ENCODE measurements around the gene FANCI.

FANCI gene

GRCh38 chr15:89198196-89198595 is 45.6 kb upstream of the FANCI start:
- no peak for TF ChIP-seq TEAD4 (IDR thresholded peaks at IDR 0.05)
- TF ChIP-seq MAX (IDR thresholded peaks at IDR 0.05) = no peak
- TF ChIP-seq TCF12 (IDR thresholded peaks at IDR 0.05; ENCODE audit: low read depth) = no peak
- no peak for TF ChIP-seq EP300 (IDR thresholded peaks at IDR 0.05; ENCODE audit: borderline replicate concordance)
- no peak for TF ChIP-seq RAD21 (IDR thresholded peaks at IDR 0.05; ENCODE audit: low read depth)
- TF ChIP-seq ZBTB7A (IDR thresholded peaks at IDR 0.05; ENCODE audit: low read depth) = no peak
- TF ChIP-seq CREB1 (IDR thresholded peaks at IDR 0.05; ENCODE audit: low read depth) = no peak
- no peak for TF ChIP-seq FOXM1 (IDR thresholded peaks at IDR 0.05; ENCODE audit: borderline replicate concordance, low read depth)
- no peak for TF ChIP-seq NFIC (IDR thresholded peaks at IDR 0.05)
- TF ChIP-seq YY1 (IDR thresholded peaks at IDR 0.05; ENCODE audit: low read depth) = no peak
- TF ChIP-seq TAF1 (IDR thresholded peaks at IDR 0.05; ENCODE audit: low read depth) = no peak
- TF ChIP-seq USF1 (IDR thresholded peaks at IDR 0.05) = no peak
- TF ChIP-seq CEBPB (IDR thresholded peaks at IDR 0.05) = no peak
- TF ChIP-seq, protein P1, sequence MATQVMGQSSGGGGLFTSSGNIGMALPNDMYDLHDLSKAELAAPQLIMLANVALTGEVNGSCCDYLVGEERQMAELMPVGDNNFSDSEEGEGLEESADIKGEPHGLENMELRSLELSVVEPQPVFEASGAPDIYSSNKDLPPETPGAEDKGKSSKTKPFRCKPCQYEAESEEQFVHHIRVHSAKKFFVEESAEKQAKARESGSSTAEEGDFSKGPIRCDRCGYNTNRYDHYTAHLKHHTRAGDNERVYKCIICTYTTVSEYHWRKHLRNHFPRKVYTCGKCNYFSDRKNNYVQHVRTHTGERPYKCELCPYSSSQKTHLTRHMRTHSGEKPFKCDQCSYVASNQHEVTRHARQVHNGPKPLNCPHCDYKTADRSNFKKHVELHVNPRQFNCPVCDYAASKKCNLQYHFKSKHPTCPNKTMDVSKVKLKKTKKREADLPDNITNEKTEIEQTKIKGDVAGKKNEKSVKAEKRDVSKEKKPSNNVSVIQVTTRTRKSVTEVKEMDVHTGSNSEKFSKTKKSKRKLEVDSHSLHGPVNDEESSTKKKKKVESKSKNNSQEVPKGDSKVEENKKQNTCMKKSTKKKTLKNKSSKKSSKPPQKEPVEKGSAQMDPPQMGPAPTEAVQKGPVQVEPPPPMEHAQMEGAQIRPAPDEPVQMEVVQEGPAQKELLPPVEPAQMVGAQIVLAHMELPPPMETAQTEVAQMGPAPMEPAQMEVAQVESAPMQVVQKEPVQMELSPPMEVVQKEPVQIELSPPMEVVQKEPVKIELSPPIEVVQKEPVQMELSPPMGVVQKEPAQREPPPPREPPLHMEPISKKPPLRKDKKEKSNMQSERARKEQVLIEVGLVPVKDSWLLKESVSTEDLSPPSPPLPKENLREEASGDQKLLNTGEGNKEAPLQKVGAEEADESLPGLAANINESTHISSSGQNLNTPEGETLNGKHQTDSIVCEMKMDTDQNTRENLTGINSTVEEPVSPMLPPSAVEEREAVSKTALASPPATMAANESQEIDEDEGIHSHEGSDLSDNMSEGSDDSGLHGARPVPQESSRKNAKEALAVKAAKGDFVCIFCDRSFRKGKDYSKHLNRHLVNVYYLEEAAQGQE (IDR thresholded peaks at IDR 0.05; ENCODE audit: low read depth) = no peak
- TF ChIP-seq EGR1 (IDR thresholded peaks at IDR 0.05) = no peak

DNA sequence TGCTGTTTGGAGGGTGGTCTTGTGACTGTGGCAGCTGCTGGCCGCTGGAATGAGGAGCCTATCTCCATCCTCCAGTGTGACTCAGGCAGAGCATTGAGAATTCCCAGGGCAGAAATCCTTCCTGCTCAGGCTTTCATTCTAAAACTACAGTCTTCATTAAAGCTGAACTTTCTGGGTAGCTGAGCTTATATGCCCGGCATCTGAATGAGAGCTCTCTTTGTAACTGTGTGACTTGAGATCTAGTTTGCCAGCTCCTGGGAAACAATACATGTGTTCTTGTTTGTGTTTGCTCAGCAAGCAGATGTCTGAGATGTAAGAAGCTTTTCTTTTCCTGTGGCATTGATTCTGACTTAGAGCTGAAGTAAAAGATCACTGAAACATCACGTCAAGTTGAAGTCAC is 44.8 kb upstream of the FANCI start:
- TF ChIP-seq FOXM1 (IDR thresholded peaks at IDR 0.05; ENCODE audit: borderline replicate concordance, low read depth) = no peak
- no peak for TF ChIP-seq CEBPB (IDR thresholded peaks at IDR 0.05)
- no peak for TF ChIP-seq CREB1 (IDR thresholded peaks at IDR 0.05; ENCODE audit: low read depth)
- TF ChIP-seq YY1 (IDR thresholded peaks at IDR 0.05; ENCODE audit: low read depth) = no peak
- TF ChIP-seq EGR1 (IDR thresholded peaks at IDR 0.05) = no peak
- no peak for TF ChIP-seq RAD21 (IDR thresholded peaks at IDR 0.05; ENCODE audit: low read depth)
- TF ChIP-seq MAX (IDR thresholded peaks at IDR 0.05) = no peak
- TF ChIP-seq USF1 (IDR thresholded peaks at IDR 0.05) = no peak
- no peak for TF ChIP-seq ZBTB7A (IDR thresholded peaks at IDR 0.05; ENCODE audit: low read depth)
- TF ChIP-seq TEAD4 (IDR thresholded peaks at IDR 0.05) = no peak
- no peak for TF ChIP-seq NFIC (IDR thresholded peaks at IDR 0.05)

DNA sequence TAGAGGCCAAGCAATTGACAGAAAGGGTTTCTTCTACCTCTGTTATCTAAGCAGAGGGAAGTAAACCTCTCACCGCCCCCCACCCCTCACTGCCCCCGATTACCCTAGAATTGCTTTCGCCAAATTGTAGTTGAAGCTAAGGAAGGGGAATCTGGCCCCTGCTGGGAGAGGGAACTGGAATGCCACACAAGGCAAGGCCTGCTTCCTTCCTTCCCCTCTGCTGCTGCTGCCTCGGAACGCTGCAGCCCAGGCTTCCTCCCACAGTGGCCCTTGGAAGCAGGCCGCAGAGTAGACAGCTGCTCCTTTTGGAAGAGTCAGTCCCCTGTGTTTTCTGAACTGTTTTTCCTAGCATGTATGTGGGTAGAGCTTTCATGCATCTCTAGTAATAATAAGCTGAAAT is 44.0 kb upstream of the FANCI start:
- TF ChIP-seq, protein P1 (IDR thresholded peaks at IDR 0.05; ENCODE audit: low read depth) = no peak
- no peak for TF ChIP-seq NFIC (IDR thresholded peaks at IDR 0.05)
- TF ChIP-seq YY1 (IDR thresholded peaks at IDR 0.05; ENCODE audit: low read depth) = no peak
- no peak for TF ChIP-seq TAF1 (IDR thresholded peaks at IDR 0.05; ENCODE audit: low read depth)
- TF ChIP-seq EGR1 (IDR thresholded peaks at IDR 0.05) = no peak
- no peak for TF ChIP-seq USF1 (IDR thresholded peaks at IDR 0.05)
- no peak for TF ChIP-seq EP300 (IDR thresholded peaks at IDR 0.05; ENCODE audit: borderline replicate concordance)
- no peak for TF ChIP-seq CEBPB (IDR thresholded peaks at IDR 0.05)
- no peak for TF ChIP-seq CREB1 (IDR thresholded peaks at IDR 0.05; ENCODE audit: low read depth)

DNA sequence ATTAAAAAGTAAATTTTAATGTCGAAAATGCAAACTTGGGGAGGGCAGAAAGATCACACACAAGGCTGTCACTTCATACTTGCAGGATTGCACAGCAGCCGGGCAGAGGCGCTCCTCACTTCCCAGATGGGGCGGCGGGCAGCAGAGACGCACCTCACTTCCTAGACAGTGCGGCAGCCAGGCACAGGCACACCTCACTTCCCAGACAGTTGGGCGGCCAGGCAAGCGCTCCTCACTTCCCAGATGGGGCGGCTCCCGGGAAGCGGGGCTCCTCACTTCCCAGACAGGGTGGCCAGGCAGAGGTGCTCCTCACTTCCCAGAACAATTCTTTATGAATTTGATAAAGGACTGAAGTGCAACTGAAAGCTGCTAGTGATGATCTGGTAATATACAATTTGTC is 43.6 kb upstream of the FANCI start:
- TF ChIP-seq FOXM1 (IDR thresholded peaks at IDR 0.05; ENCODE audit: borderline replicate concordance, low read depth) (no peak), CEBPB (IDR thresholded peaks at IDR 0.05) (no peak), CREB1 (IDR thresholded peaks at IDR 0.05; ENCODE audit: low read depth) (no peak), YY1 (IDR thresholded peaks at IDR 0.05; ENCODE audit: low read depth) (no peak), EGR1 (IDR thresholded peaks at IDR 0.05) (no peak), MAX (IDR thresholded peaks at IDR 0.05) (no peak), USF1 (IDR thresholded peaks at IDR 0.05) (no peak), ZBTB7A (IDR thresholded peaks at IDR 0.05; ENCODE audit: low read depth) (no peak), TAF1 (IDR thresholded peaks at IDR 0.05; ENCODE audit: low read depth) (no peak), NFIC (IDR thresholded peaks at IDR 0.05) (no peak)

DNA sequence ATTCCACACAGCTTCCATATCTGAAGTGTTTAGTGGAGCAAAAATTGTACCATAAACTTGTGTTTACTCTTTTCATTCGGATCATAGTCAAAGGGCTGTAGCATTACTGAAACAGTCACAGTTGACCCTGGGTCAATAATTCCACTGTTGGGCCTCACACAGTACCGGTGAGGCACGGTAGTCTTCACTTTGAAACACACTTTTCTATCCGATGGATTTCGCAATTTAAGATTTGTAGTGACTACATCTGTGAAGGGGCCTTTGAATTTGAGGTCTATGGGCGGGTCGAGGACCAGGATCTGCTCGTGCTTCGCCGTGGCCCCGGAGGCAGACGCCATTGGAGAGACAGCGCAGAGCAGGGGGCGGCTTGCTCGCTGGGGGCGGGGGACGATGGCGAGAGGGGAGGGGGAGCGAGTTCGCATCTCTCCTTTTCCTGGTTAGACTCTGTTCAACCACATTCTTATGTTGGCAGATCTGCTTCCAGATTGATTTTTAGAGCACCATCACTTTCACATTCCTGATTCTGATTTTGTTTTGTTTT is 42.2 kb upstream of the FANCI start:
- TF ChIP-seq ZBTB7A (IDR thresholded peaks at IDR 0.05; ENCODE audit: low read depth) (no peak), EP300 (IDR thresholded peaks at IDR 0.05; ENCODE audit: borderline replicate concordance) (no peak), TAF1 (IDR thresholded peaks at IDR 0.05; ENCODE audit: low read depth) (no peak), CREB1 (IDR thresholded peaks at IDR 0.05; ENCODE audit: low read depth) (no peak), EGR1 (IDR thresholded peaks at IDR 0.05) (no peak), YY1 (IDR thresholded peaks at IDR 0.05; ENCODE audit: low read depth) (no peak), CEBPB (IDR thresholded peaks at IDR 0.05) (no peak), TCF12 (IDR thresholded peaks at IDR 0.05; ENCODE audit: low read depth) (no peak), TEAD4 (IDR thresholded peaks at IDR 0.05) (no peak)
- TF ChIP-seq, protein P1 (IDR thresholded peaks at IDR 0.05; ENCODE audit: low read depth) = no peak
